Measurements from ENCODE around the gene ZNF823. TPM values are rescaled to one million over a fixed set of nuclear protein-coding genes. Genes with fewer than 3 reads are reported as not detected.

ZNF823 gene
- total and polyA plus RNA-seq, 2 of the 13 experiments (the other 11 are each of a cell fraction or from before 2014, with no cell fraction given), result 5.7 to 11.7 TPM

DNA sequence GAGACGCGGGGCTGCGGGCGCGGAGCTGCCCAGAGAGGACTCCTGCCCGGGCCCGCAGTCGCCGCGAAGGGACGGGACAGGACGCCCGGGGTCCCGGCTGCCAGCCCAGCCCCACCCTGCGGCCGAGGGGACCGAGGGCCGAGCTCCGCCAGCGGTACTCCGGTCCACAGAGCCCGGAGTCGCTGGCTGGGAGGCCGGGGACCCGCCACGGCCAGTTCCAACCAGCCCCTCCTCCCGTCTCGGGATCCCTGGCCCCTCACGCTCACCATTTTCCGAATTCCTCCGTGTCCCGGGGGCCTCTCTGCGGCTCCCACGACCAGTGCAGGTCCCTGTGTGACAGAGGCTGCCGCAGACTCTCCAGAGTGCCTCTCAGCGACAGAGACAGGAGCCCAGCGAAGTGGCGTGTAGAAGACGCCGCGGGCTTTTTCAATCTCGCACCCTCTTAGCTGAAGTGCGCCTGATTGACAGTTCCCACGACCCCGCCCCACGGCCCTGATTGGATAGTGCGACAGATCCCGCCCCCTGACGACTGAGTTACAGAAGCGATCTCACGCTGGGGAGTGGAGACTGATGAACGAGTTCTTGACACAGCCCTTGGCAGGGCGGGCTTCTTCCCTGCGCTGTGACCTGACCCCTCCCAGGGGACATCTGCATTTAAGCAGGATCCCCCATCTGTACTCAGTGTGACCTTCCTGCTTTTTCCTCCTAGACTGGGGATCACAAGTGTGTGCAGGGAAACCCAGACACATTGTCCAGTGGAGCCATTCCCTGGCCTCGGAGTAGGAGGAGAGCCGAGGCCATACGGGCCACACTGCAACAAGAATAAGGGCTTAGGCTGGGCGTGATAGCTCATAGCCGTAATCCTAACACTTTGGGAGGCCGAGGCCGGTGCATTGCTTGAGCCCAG is 44.0 kb downstream of the ZNF823 start (continued):
- TF ChIP-seq, protein P1, sequence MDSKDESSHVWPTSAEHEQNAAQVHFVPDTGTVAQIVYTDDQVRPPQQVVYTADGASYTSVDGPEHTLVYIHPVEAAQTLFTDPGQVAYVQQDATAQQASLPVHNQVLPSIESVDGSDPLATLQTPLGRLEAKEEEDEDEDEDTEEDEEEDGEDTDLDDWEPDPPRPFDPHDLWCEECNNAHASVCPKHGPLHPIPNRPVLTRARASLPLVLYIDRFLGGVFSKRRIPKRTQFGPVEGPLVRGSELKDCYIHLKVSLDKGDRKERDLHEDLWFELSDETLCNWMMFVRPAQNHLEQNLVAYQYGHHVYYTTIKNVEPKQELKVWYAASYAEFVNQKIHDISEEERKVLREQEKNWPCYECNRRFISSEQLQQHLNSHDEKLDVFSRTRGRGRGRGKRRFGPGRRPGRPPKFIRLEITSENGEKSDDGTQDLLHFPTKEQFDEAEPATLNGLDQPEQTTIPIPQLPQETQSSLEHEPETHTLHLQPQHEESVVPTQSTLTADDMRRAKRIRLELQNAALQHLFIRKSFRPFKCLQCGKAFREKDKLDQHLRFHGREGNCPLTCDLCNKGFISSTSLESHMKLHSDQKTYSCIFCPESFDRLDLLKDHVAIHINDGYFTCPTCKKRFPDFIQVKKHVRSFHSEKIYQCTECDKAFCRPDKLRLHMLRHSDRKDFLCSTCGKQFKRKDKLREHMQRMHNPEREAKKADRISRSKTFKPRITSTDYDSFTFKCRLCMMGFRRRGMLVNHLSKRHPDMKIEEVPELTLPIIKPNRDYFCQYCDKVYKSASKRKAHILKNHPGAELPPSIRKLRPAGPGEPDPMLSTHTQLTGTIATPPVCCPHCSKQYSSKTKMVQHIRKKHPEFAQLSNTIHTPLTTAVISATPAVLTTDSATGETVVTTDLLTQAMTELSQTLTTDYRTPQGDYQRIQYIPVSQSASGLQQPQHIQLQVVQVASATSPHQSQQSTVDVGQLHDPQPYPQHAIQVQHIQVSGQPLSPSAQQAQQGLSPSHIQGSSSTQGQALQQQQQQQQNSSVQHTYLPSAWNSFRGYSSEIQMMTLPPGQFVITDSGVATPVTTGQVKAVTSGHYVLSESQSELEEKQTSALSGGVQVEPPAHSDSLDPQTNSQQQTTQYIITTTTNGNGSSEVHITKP (CRISPR knock-in tag; IDR thresholded peaks at IDR 0.05; ENCODE audit: low read depth), result peak; percentile 37; the same call in 1 of the 2 replicates
- TF ChIP-seq ZFP36 (IDR thresholded peaks at IDR 0.05; ENCODE audit: borderline replicate concordance, low read depth, low read length, partially characterized antibody) (no peak), ZNF33B (CRISPR knock-in tag; IDR thresholded peaks at IDR 0.05) (peak; percentile 40; the same call in 1 of the 2 replicates), ZNF557 (CRISPR knock-in tag; IDR thresholded peaks at IDR 0.05) (0 out of 2 replicates have a peak, but pooled peaks have one; percentile 44), CREB1 (IDR thresholded peaks at IDR 0.05) (peak; percentile 60), CREB1 (CRISPR knock-in tag; IDR thresholded peaks at IDR 0.05) (peak; percentile 71), ZNF354B (CRISPR knock-in tag; IDR thresholded peaks at IDR 0.05) (0 out of 2 replicates have a peak, but pooled peaks have one; percentile 34), KMT2B (CRISPR knock-in tag; IDR thresholded peaks at IDR 0.05) (peak; percentile 73), RELA (CRISPR knock-in tag; IDR thresholded peaks at IDR 0.05) (no peak), ZSCAN30 (CRISPR knock-in tag; IDR thresholded peaks at IDR 0.05) (no peak), TCF12 (IDR thresholded peaks at IDR 0.05) (no peak), TCF12 (CRISPR knock-in tag; IDR thresholded peaks at IDR 0.05) (no peak), ETV6 (CRISPR knock-in tag; conservative IDR thresholded peaks at IDR 0.05) (peak; percentile 21; the same call in 1 of the 2 replicates), ZSCAN25 (CRISPR knock-in tag; IDR thresholded peaks at IDR 0.05) (peak; percentile 51; the same call in 1 of the 2 replicates), RNF2 (conservative IDR thresholded peaks at IDR 0.05; ENCODE audit: low read depth) (peak; percentile 64; the same call in 1 of the 2 replicates)
- TF ChIP-seq, protein P2, sequence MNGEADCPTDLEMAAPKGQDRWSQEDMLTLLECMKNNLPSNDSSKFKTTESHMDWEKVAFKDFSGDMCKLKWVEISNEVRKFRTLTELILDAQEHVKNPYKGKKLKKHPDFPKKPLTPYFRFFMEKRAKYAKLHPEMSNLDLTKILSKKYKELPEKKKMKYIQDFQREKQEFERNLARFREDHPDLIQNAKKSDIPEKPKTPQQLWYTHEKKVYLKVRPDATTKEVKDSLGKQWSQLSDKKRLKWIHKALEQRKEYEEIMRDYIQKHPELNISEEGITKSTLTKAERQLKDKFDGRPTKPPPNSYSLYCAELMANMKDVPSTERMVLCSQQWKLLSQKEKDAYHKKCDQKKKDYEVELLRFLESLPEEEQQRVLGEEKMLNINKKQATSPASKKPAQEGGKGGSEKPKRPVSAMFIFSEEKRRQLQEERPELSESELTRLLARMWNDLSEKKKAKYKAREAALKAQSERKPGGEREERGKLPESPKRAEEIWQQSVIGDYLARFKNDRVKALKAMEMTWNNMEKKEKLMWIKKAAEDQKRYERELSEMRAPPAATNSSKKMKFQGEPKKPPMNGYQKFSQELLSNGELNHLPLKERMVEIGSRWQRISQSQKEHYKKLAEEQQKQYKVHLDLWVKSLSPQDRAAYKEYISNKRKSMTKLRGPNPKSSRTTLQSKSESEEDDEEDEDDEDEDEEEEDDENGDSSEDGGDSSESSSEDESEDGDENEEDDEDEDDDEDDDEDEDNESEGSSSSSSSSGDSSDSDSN (CRISPR knock-in tag; IDR thresholded peaks at IDR 0.05), result peak; percentile 69
- TF ChIP-seq, protein P3, sequence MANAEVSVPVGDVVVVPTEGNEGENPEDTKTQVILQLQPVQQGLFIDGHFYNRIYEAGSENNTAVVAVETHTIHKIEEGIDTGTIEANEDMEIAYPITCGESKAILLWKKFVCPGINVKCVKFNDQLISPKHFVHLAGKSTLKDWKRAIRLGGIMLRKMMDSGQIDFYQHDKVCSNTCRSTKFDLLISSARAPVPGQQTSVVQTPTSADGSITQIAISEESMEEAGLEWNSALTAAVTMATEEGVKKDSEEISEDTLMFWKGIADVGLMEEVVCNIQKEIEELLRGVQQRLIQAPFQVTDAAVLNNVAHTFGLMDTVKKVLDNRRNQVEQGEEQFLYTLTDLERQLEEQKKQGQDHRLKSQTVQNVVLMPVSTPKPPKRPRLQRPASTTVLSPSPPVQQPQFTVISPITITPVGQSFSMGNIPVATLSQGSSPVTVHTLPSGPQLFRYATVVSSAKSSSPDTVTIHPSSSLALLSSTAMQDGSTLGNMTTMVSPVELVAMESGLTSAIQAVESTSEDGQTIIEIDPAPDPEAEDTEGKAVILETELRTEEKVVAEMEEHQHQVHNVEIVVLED (CRISPR knock-in tag; IDR thresholded peaks at IDR 0.05; ENCODE audit: borderline replicate concordance), result peak; percentile 45; the same call in 1 of the 2 replicates
- TF ChIP-seq, protein P4, sequence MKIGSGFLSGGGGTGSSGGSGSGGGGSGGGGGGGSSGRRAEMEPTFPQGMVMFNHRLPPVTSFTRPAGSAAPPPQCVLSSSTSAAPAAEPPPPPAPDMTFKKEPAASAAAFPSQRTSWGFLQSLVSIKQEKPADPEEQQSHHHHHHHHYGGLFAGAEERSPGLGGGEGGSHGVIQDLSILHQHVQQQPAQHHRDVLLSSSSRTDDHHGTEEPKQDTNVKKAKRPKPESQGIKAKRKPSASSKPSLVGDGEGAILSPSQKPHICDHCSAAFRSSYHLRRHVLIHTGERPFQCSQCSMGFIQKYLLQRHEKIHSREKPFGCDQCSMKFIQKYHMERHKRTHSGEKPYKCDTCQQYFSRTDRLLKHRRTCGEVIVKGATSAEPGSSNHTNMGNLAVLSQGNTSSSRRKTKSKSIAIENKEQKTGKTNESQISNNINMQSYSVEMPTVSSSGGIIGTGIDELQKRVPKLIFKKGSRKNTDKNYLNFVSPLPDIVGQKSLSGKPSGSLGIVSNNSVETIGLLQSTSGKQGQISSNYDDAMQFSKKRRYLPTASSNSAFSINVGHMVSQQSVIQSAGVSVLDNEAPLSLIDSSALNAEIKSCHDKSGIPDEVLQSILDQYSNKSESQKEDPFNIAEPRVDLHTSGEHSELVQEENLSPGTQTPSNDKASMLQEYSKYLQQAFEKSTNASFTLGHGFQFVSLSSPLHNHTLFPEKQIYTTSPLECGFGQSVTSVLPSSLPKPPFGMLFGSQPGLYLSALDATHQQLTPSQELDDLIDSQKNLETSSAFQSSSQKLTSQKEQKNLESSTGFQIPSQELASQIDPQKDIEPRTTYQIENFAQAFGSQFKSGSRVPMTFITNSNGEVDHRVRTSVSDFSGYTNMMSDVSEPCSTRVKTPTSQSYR (CRISPR knock-in tag; IDR thresholded peaks at IDR 0.05; ENCODE audit: borderline replicate concordance), result peak; percentile 13; the same call in 1 of the 2 replicates
